IMR-90 (cell line): ENCODE data around the gene RIT1. TPM values are rescaled to one million over a fixed set of nuclear protein-coding genes. Genes with fewer than 3 reads are reported as not detected.

ENCODE experiments used
- ATAC-seq: fragments of 200-7000 bp; cut with Tn5 transposase; 2 replicates; pipeline ENCODE4 v1.9.1; 2020; ENCODE audit warnings: low read depth, mild to moderate bottlenecking, moderate library complexity
- BruUV-seq: library from RNA; stranded (reverse); fragments of 400-500 nt; replicated peaks from 2 replicates; lab custom pipeline; 2021; lab: Mats Ljungman, UMichigan
- CTCF ChIA-PET: fragments of 300-600 bp; formaldehyde crosslinking; extraction: SDS; loops from one replicate; lab custom pipeline; 2021; ENCODE audit warnings: antibody characterized with exemption; lab: Yijun Ruan, JAX
- POLR2A ChIA-PET: fragments of 300-600 bp; sonication (Branson Sonifier 250); formaldehyde crosslinking; loops from one replicate; lab custom pipeline; 2022; ENCODE audit warnings: antibody characterized with exemption; ENCODE audit not compliant: unreplicated experiment; lab: Charles Lee
- DNase-seq: peaks from one replicate; pipeline ENCODE4 v3.0.0; 2013
- H2AFZ ChIP-seq: replicated peaks from 2 replicates; pipeline ENCODE3; 2013; ENCODE audit warnings: low read length, mild to moderate bottlenecking; ENCODE audit not compliant: poor library complexity
- H2AK5ac ChIP-seq: 2 replicates; pipeline ENCODE4 v1.6.1; 2013; ENCODE audit warnings: low read depth, low read length, inconsistent platforms
- H2AK9ac ChIP-seq: replicated peaks from 2 replicates; pipeline ENCODE3; 2013; ENCODE audit warnings: mild to moderate bottlenecking, low read depth, low read length, moderate library complexity; ENCODE audit not compliant: poor library complexity
- H2BK120ac ChIP-seq: 2 replicates; pipeline ENCODE4 v1.6.1; 2013; ENCODE audit warnings: low read depth, low read length, inconsistent platforms
- H2BK15ac ChIP-seq: 3 replicates; pipeline ENCODE4 v1.6.1; 2013; ENCODE audit warnings: low read depth, low read length, inconsistent platforms
- H2BK20ac ChIP-seq: 2 replicates; pipeline ENCODE4 v1.6.1; 2013; ENCODE audit warnings: low read depth, mild to moderate bottlenecking, inconsistent platforms, low read length, moderate library complexity
- H2BK5ac ChIP-seq: 2 replicates; pipeline ENCODE4 v1.6.1; 2013; ENCODE audit warnings: mild to moderate bottlenecking, low read depth, low read length, inconsistent platforms; ENCODE audit not compliant: poor library complexity, severe bottlenecking
- H3K14ac ChIP-seq: replicated peaks from 2 replicates; pipeline ENCODE4 v1.6.1; 2013; ENCODE audit warnings: low read depth, low read length, inconsistent platforms
- H3K18ac ChIP-seq: 2 replicates; pipeline ENCODE4 v1.6.1; 2013; ENCODE audit warnings: low read depth, low read length, control low read depth
- H3K23ac ChIP-seq: 2 replicates; pipeline ENCODE4 v1.6.1; 2013; ENCODE audit warnings: low read depth, low read length, inconsistent platforms
- H3K27ac ChIP-seq: 2 replicates; pipeline ENCODE4 v1.5.1; 2013; ENCODE audit warnings: mild to moderate bottlenecking, control low read depth, low read length; ENCODE audit not compliant: insufficient read depth
- H3K27me3 ChIP-seq: 2 replicates; pipeline ENCODE4 v1.6.1; 2013; ENCODE audit warnings: low read length; ENCODE audit not compliant: control insufficient read depth, insufficient read depth
- H3K36me3 ChIP-seq: 2 replicates; pipeline ENCODE4 v1.6.1; 2013; ENCODE audit warnings: low read length, mixed read lengths; ENCODE audit not compliant: control insufficient read depth, insufficient read depth
- H3K4ac ChIP-seq: 2 replicates; pipeline ENCODE4 v1.6.1; 2013; ENCODE audit warnings: low read depth, low read length, inconsistent platforms
- H3K4me1 ChIP-seq: 2 replicates; pipeline ENCODE4 v1.6.1; 2013; ENCODE audit warnings: low read length, mixed read lengths; ENCODE audit not compliant: control insufficient read depth, insufficient read depth
- H3K4me2 ChIP-seq: 2 replicates; pipeline ENCODE4 v1.6.1; 2013; ENCODE audit warnings: low read depth, mild to moderate bottlenecking, control low read depth, low read length, moderate library complexity
- H3K4me3 ChIP-seq: 2 replicates; pipeline ENCODE4 v1.5.1; 2013; ENCODE audit warnings: low read depth, mild to moderate bottlenecking, control low read depth, low read length, moderate library complexity; ENCODE audit not compliant: insufficient read depth
- H3K56ac ChIP-seq: 2 replicates; pipeline ENCODE4 v1.6.1; 2013; ENCODE audit warnings: low read length, inconsistent platforms; ENCODE audit not compliant: insufficient read depth; ENCODE audit errors: extremely low read depth
- H3K79me1 ChIP-seq, 2 experiments: 2 replicates each; pipeline ENCODE4 v1.6.1; 2013; ENCODE audit warnings: low read length in 2 of 2, inconsistent platforms in 1 of 2, low read depth in 1 of 2
- H3K9ac ChIP-seq: 2 replicates; pipeline ENCODE4 v1.6.1; 2013; ENCODE audit warnings: low read depth, low read length, control low read depth
- H3K9me1 ChIP-seq: 2 replicates; pipeline ENCODE4 v1.6.1; 2013; ENCODE audit warnings: low read length, inconsistent platforms; ENCODE audit not compliant: insufficient read depth
- H3K9me3 ChIP-seq: 2 replicates; pipeline ENCODE4 v1.6.1; 2013; ENCODE audit warnings: low read length; ENCODE audit not compliant: control insufficient read depth, insufficient read depth
- H4K20me1 ChIP-seq: 2 replicates; pipeline ENCODE4 v1.6.1; 2013; ENCODE audit warnings: low read length, inconsistent platforms; ENCODE audit not compliant: insufficient read depth
- H4K5ac ChIP-seq: 2 replicates; pipeline ENCODE4 v1.6.1; 2013; ENCODE audit warnings: mild to moderate bottlenecking, low read depth, low read length, control low read depth
- H4K8ac ChIP-seq, 2 experiments: 2 replicates each; pipeline ENCODE4 v1.6.1; 2013; ENCODE audit warnings: low read depth in 2 of 2, low read length in 2 of 2, control low read depth in 1 of 2, inconsistent platforms in 1 of 2
- H4K91ac ChIP-seq: 2 replicates; pipeline ENCODE4 v1.6.1; 2013; ENCODE audit warnings: low read depth, low read length, inconsistent platforms; ENCODE audit not compliant: insufficient read depth
- CEBPB ChIP-seq: IDR thresholded peaks from 2 replicates; pipeline ENCODE4 v1.6.1; 2012; ENCODE audit warnings: low read depth, low read length, improper control_type of control experiment
- USF2 ChIP-seq: fragments of 150-350 bp; IDR thresholded peaks from 2 replicates; pipeline ENCODE4 v1.6.1; 2017; ENCODE audit warnings: mild to moderate bottlenecking, antibody characterized with exemption, low read length, low read depth
- WGBS, 2 experiments: methylation state at CpG; one replicate each; pipeline versions ENCODE4 v1.1.5 to v1.1.7; 2013; ENCODE audit warnings: missing lambda C conversion rate in 2 of 2; ENCODE audit not compliant: insufficient read length in 1 of 2; ENCODE audit errors: extremely low coverage in 2 of 2; 5-methylcytosine and 5-hydroxymethylcytosine counted together
- dilution Hi-C: fragments of 300-500 bp; cut with HindIII; formaldehyde crosslinking; loops from one replicate; pipeline ENCODE4 v1.14.3; 2018; ENCODE audit warnings: low sequenced_read_pairs; ENCODE audit not compliant: unreplicated experiment
- in situ Hi-C: fragments of 300-500 bp; cut with MboI; formaldehyde crosslinking; loops from 3 replicates; pipeline ENCODE4 v1.14.3; 2019; ENCODE audit warnings: low sequenced_read_pairs, inconsistent platforms, mixed read lengths
- intact Hi-C: fragments of 100-400 bp; cut with micrococcal nuclease; formaldehyde crosslinking; loops from 2 replicates; pipeline ENCODE4 v1.10.0; 2022
- polyA plus RNA-seq, 3 experiments: library from polyadenylated mRNA; depleted of rRNA; stranded (reverse); fragments of >200 nt; gene quantifications; 2 replicates each; pipeline ENCODE4 v1.2.3, GENCODE V29; 2012; ENCODE audit warnings: low replicate concordance in 1 of 3
- total RNA-seq: library from RNA; depleted of rRNA; stranded (reverse); fragments of >200 nt; gene quantifications from 2 replicates; pipeline ENCODE4 v1.2.3, GENCODE V29; 2012

Gene RIT1
- total and polyA plus RNA-seq, 2 of the 4 experiments (the other 2 are of a cell fraction), result 29.6 to 46.8 TPM

- ChIA-PET CTCF (no interaction called here), POLR2A (no interaction called here)
Measured at GRCh38 chr1:155880950-155881349, 30.2 kb downstream of the RIT1 start.

More at GRCh38 chr1:155880950-155881349, 30.2 kb downstream of the RIT1 start:
- H3K27me3 ChIP-seq, result no peaks in the 10 kb centered on the region
- H3K14ac ChIP-seq, result no peak overlapping the region
- H4K8ac ChIP-seq, result no peak overlapping the region
- peaks cover 0 to 9% of the 10 kb centered on the region in 2 experiments; a peak in 3 of 4 replicates for H3K79me1 ChIP-seq
- dilution Hi-C loops (no loop called here), in situ Hi-C loops (no loop called here), intact Hi-C loops (no loop called here)
- no peak overlapping the region for H3K4me2 ChIP-seq
- no peak overlapping the region for H3K23ac ChIP-seq
- H3K36me3 ChIP-seq, result peaks cover 10% of the 10 kb centered on the region
- peaks cover 10% of the 10 kb centered on the region for H3K4me1 ChIP-seq
- no peak overlapping the region for H3K27ac ChIP-seq
- H2AK5ac ChIP-seq, result no peak overlapping the region
- ATAC-seq (no peak), DNase-seq (no peak)
- no peak overlapping the region for H3K18ac ChIP-seq
- H4K5ac ChIP-seq, result no peak overlapping the region
- H2BK5ac ChIP-seq, result no peak overlapping the region
- no peak overlapping the region for H2AK9ac ChIP-seq
- H3K9me3 ChIP-seq, result no peaks in the 10 kb centered on the region
- TF ChIP-seq CEBPB (peak; percentile 83), USF2 (no peak)
- H2BK15ac ChIP-seq, result no peak overlapping the region
- no peak overlapping the region for H2AFZ ChIP-seq
- H4K20me1 ChIP-seq, result no peaks in the 10 kb centered on the region
- H3K56ac ChIP-seq, result no peak overlapping the region
- no peak overlapping the region for H4K91ac ChIP-seq
- H3K9ac ChIP-seq, result no peak overlapping the region
- no peaks in the 10 kb centered on the region for H3K9me1 ChIP-seq
- H2BK20ac ChIP-seq, result no peak overlapping the region
- H2BK120ac ChIP-seq, result no peak overlapping the region
- no TSS peak for BruUV-seq
- no CpG with 5 or more reads among the region's 6 CpGs for WGBS, 2 experiments
- H3K4me3 ChIP-seq, result no peak overlapping the region
- H3K4ac ChIP-seq, result no peak overlapping the region
